ENCODE results near the gene PAM16. TPM values are rescaled to one million over a fixed set of nuclear protein-coding genes. Genes with fewer than 3 reads are reported as not detected.

Gene PAM16
- total RNA-seq, 1 experiment from 2014 or later: 80.4 TPM

GRCh38 chr16:4316864-4317531 is 34.1 kb downstream of the PAM16 start:
- no peak overlapping the region for H4K5ac ChIP-seq (ENCODE audit: insufficient read length, low read depth, low read length)
- no peak overlapping the region for H3K18ac ChIP-seq (ENCODE audit: insufficient read length, low read depth, low read length)
- no peak overlapping the region for H3K27ac Mint-ChIP-seq
- no peak overlapping the region for H3K4ac ChIP-seq (ENCODE audit: low read depth, low read length)
- H2BK15ac ChIP-seq (ENCODE audit: low read depth, low read length): no peak overlapping the region
- H3K4me1 Mint-ChIP-seq: peaks cover 7 to 35% of the 10 kb centered on the region in 2 experiments
- H3K23me2 ChIP-seq (ENCODE audit: insufficient read length, low read depth, low read length, poor library complexity, severe bottlenecking): peaks cover 12% of the 10 kb centered on the region
- no peak overlapping the region for H3K23ac ChIP-seq (ENCODE audit: insufficient read length, low read depth, low read length)
- no peak overlapping the region for H2BK12ac ChIP-seq (ENCODE audit: insufficient read length, low read depth, low read length)
- no CpG with 5 or more reads among the region's 20 CpGs for WGBS (ENCODE audit: extremely low coverage, insufficient read length, low lambda C conversion rate)
- H3K79me2 ChIP-seq (ENCODE audit: insufficient read depth, low read length): peaks cover 6% of the 10 kb centered on the region; the same call in 1 of the 2 replicates
- H3K27ac ChIP-seq (ENCODE audit: insufficient read length, low read depth, low read length): no peak overlapping the region
- H3K14ac ChIP-seq (ENCODE audit: insufficient read depth, low read length): peak overlapping the region; percentile 70; the same call in 1 of the 2 replicates
- peaks cover 21% of the 10 kb centered on the region for H3K27me3 Mint-ChIP-seq (ENCODE audit: low read depth)
- no peaks in the 10 kb centered on the region for H3K79me1 ChIP-seq (ENCODE audit: insufficient read depth, low read depth, low read length, poor library complexity, severe bottlenecking)
- H3K9ac ChIP-seq (ENCODE audit: extremely low read depth, insufficient read length, low read length): no peak overlapping the region
- no peak overlapping the region for H2BK120ac ChIP-seq (ENCODE audit: low read depth, low read length, poor library complexity, severe bottlenecking)
- H3K4me1 ChIP-seq (ENCODE audit: insufficient read depth, low read length): 0 out of 2 replicates have a peak, but pooled peaks cover 3% of the 10 kb centered on the region
- peaks cover 0 to 3% of the 10 kb centered on the region in 2 experiments; a peak in 1 of 5 replicates for H3K9me3 Mint-ChIP-seq
- H2BK20ac ChIP-seq (ENCODE audit: low read depth, low read length, poor library complexity, severe bottlenecking): no peak overlapping the region
- no peak for TF ChIP-seq CTCF (conservative IDR thresholded peaks at IDR 0.05)
- H4K8ac ChIP-seq (replicated peaks; ENCODE audit: insufficient read length, low read depth, low read length): no peak overlapping the region
- H2AFZ ChIP-seq (ENCODE audit: low read length): no peak overlapping the region
- H3K27me3 ChIP-seq (ENCODE audit: insufficient read depth, low read length): no peaks in the 10 kb centered on the region; the same call in 1 of the 2 replicates
- H2AK5ac ChIP-seq (ENCODE audit: insufficient read length, low read length): no peak overlapping the region
- no peak overlapping the region for H2BK5ac ChIP-seq (ENCODE audit: insufficient read length, low read length)
- H3K56ac ChIP-seq (ENCODE audit: insufficient read length, low read depth, low read length): no peak overlapping the region
- peaks cover 3% of the 10 kb centered on the region for H4K20me1 ChIP-seq (ENCODE audit: control insufficient read depth, insufficient read depth, insufficient read length)
- H3T11ph ChIP-seq (ENCODE audit: low read length): no peak overlapping the region
- H3K36me3 Mint-ChIP-seq (ENCODE audit: insufficient read depth in 1 of 3, low read depth in 3 of 3): 0 out of 7 replicates have a peak, but pooled peaks cover 0 to 2% (median 0%) of the 10 kb centered on the region in 3 experiments
- no peak overlapping the region for H4K91ac ChIP-seq (ENCODE audit: insufficient read length, low read depth, low read length)
- no peaks in the 10 kb centered on the region for H3K9me3 ChIP-seq (ENCODE audit: control insufficient read depth, low read depth, low read length)
- peak overlapping the region; percentile 70 to 80 for H3K4me3 Mint-ChIP-seq
- peak overlapping the region; percentile 71 for H3K4me2 ChIP-seq (ENCODE audit: insufficient read depth, insufficient read length, low read length)
- DNase-seq: no peak
